Mesenchymal stem cell (in vitro differentiated cells and primary cell): Measurements from ENCODE around the gene ZNF266. TPM values are rescaled to one million over a fixed set of nuclear protein-coding genes. Genes with fewer than 3 reads are reported as not detected.

Experiments used
- DNase-seq: peaks from one replicate; pipeline ENCODE4 v3.0.0-alpha.2; 2013
- H2AFZ ChIP-seq: one replicate; pipeline ENCODE4 v1.6.1; 2013; ENCODE audit warnings: low read depth, mild to moderate bottlenecking, control low read depth, inconsistent platforms, low read length, moderate library complexity
- H2AK5ac ChIP-seq: 2 replicates; pipeline ENCODE4 v1.6.1; 2013; ENCODE audit warnings: low read length, moderate library complexity, mild to moderate bottlenecking, inconsistent platforms; ENCODE audit not compliant: severe bottlenecking
- H2BK120ac ChIP-seq: one replicate; pipeline ENCODE4 v1.6.1; 2013; ENCODE audit warnings: low read depth, mild to moderate bottlenecking, inconsistent platforms, low read length, moderate library complexity
- H2BK12ac ChIP-seq, 2 experiments: one replicate each; pipeline ENCODE4 v1.6.1; 2013; ENCODE audit warnings: inconsistent platforms in 2 of 2, low read length in 2 of 2, mild to moderate bottlenecking in 2 of 2, moderate library complexity in 2 of 2, control low read depth in 1 of 2
- H2BK15ac ChIP-seq: one replicate; pipeline ENCODE4 v1.6.1; 2013; ENCODE audit warnings: mild to moderate bottlenecking, low read depth, inconsistent platforms; ENCODE audit not compliant: poor library complexity, severe bottlenecking
- H2BK5ac ChIP-seq: 2 replicates; pipeline ENCODE4 v1.6.1; 2013; ENCODE audit warnings: low read depth, mild to moderate bottlenecking, low read length, control low read depth, inconsistent platforms; ENCODE audit not compliant: poor library complexity, severe bottlenecking
- H3K14ac ChIP-seq, 2 experiments: one replicate each; pipeline ENCODE4 v1.6.1; 2013; ENCODE audit warnings: inconsistent platforms in 2 of 2, low read length in 2 of 2, control low read depth in 1 of 2, mild to moderate bottlenecking in 1 of 2, moderate library complexity in 1 of 2
- H3K18ac ChIP-seq, 2 experiments: one replicate each; pipeline ENCODE4 v1.6.1; 2013; ENCODE audit warnings: inconsistent platforms in 2 of 2, low read length in 2 of 2, control low read depth in 1 of 2, low read depth in 1 of 2, mild to moderate bottlenecking in 1 of 2
- H3K23ac ChIP-seq, 2 experiments: one replicate each; pipeline ENCODE4 v1.6.1; 2013; ENCODE audit warnings: inconsistent platforms in 2 of 2, low read length in 2 of 2, mild to moderate bottlenecking in 2 of 2, moderate library complexity in 2 of 2, control low read depth in 1 of 2
- H3K27ac ChIP-seq: 2 replicates; pipeline ENCODE4 v1.5.1; 2013; ENCODE audit warnings: mild to moderate bottlenecking, moderate library complexity, low read length, control low read depth, inconsistent platforms; ENCODE audit not compliant: poor library complexity, severe bottlenecking
- H3K27me3 ChIP-seq, 2 experiments: 2 replicates each; pipeline versions ENCODE4 v1.6.1 to v1.7.0; 2013; ENCODE audit warnings: low read length in 2 of 2, mild to moderate bottlenecking in 2 of 2, moderate library complexity in 2 of 2, control low read depth in 1 of 2, inconsistent platforms in 1 of 2; ENCODE audit not compliant: control insufficient read depth in 1 of 2, insufficient read depth in 1 of 2
- H3K36me3 ChIP-seq, 2 experiments: 2 replicates each; pipeline versions ENCODE4 v1.6.1 to v1.7.0; 2013; ENCODE audit warnings: low read length in 2 of 2, control low read depth in 1 of 2, inconsistent platforms in 1 of 2, low read depth in 1 of 2, mild to moderate bottlenecking in 1 of 2; ENCODE audit not compliant: insufficient read depth in 2 of 2, control insufficient read depth in 1 of 2
- H3K4ac ChIP-seq, 2 experiments: one replicate each; pipeline ENCODE4 v1.6.1; 2013; ENCODE audit warnings: inconsistent platforms in 2 of 2, low read length in 2 of 2, mild to moderate bottlenecking in 2 of 2, moderate library complexity in 2 of 2, control low read depth in 1 of 2, low read depth in 1 of 2
- H3K4me1 ChIP-seq: 2 replicates; pipeline ENCODE4 v1.6.1; 2013; ENCODE audit warnings: low read depth, low read length, control low read depth; ENCODE audit not compliant: control insufficient read depth, insufficient read depth
- H3K4me2 ChIP-seq: 2 replicates; pipeline ENCODE4 v1.6.1; 2013; ENCODE audit warnings: low read length, mild to moderate bottlenecking, inconsistent platforms; ENCODE audit not compliant: poor library complexity, severe bottlenecking
- H3K4me3 ChIP-seq, 2 experiments: 2 replicates each; pipeline versions ENCODE4 v1.5.1 to v1.7.0; 2013; ENCODE audit warnings: low read length in 2 of 2, mild to moderate bottlenecking in 2 of 2, control low read depth in 1 of 2, low read depth in 1 of 2; ENCODE audit not compliant: insufficient read depth in 1 of 2
- H3K79me1 ChIP-seq: replicated peaks from 2 replicates; pipeline ENCODE4 v1.6.1; 2013; ENCODE audit warnings: mild to moderate bottlenecking, control low read depth, low read length, inconsistent platforms; ENCODE audit not compliant: poor library complexity, severe bottlenecking
- H3K9ac ChIP-seq: 2 replicates; pipeline ENCODE4 v1.7.0; 2013; ENCODE audit warnings: mild to moderate bottlenecking, low read length, moderate library complexity
- H3K9me3 ChIP-seq: 2 replicates; pipeline ENCODE4 v1.7.0; 2013; ENCODE audit warnings: mild to moderate bottlenecking, low read length; ENCODE audit not compliant: control insufficient read depth
- H4K8ac ChIP-seq: one replicate; pipeline ENCODE4 v1.6.1; 2013; ENCODE audit warnings: inconsistent platforms, mild to moderate bottlenecking, low read length, moderate library complexity
- H4K91ac ChIP-seq: one replicate; pipeline ENCODE4 v1.6.1; 2013; ENCODE audit warnings: mild to moderate bottlenecking, low read length, inconsistent platforms
- WGBS: methylation state at CpG from one replicate; pipeline ENCODE4 v1.1.7; 2013; ENCODE audit warnings: mixed read lengths; 5-methylcytosine and 5-hydroxymethylcytosine counted together
- polyA plus RNA-seq, 2 experiments: library from polyadenylated mRNA; stranded (reverse); fragments of 200-250 nt; gene quantifications; one replicate each; pipeline ENCODE4 v1.2.3, GENCODE V29; 2013

The ZNF266 gene
- 7.2 TPM for polyA plus RNA-seq (2013, experiment 1 of 2)
- polyA plus RNA-seq (2013, experiment 2 of 2) = 7.0 TPM

DNA sequence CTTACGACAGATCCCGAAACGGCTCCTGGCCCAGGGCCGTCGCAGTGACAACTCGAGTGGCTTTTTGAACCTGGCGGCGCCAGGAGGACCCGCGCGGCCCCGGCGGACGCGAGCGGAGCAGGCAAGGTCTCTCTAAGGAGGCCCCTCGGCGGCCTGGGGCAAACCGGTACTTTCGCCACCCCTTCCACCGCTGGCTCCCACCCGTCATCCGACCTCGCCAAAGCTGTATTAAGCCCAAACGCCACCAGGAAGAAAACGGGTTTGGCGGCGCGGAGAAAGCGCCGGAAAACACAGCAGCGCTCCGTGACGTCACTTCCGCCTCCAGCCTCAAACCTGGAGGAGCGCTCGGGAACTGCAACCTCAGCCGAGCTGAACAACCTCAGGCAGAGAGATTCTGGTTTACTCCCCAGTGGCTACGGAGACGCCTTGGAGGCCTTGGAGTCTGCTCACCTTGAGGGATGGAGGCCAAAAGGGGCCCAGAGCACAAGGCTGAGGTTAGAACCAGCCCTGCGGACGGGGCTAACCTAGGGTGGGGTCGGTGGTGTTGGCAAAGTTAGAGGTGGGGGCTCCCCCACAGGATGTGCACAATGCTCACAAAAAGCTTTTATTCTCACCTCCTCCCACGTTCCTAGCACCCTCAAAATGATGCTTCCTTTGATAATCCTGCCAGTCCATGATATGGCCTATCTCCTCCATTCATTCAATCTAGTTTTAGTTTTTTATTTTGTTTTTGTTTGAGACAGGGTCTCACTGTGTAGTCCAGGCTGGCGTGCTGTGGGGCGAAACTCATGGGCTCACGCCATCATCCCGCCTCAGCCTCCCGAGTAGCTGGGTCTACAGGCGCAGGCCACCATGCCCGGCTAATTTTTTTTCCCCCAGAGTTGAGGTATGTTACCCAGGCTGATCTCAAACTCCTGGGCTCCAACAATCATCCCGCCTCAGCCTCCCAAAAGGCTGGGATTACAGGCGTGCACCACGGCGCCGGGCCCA, at the start of gene ZNF266:
Gene ZNF266 (minus strand): TSS at position 295 of the 990 bp plus-strand sequence. CDS start 15,484 bp downstream, outside the sequence.
- Histone ChIP-seq H2BK12ac (no peak within 1 kb of the TSS), H3K9me3 (peaks cover 13% of the 10 kb centered on the region), H2BK15ac (peak within 1 kb of the TSS; percentile 74), H4K8ac (peak within 1 kb of the TSS; percentile 95), H3K4me1 (peaks cover 5% of the 10 kb centered on the region), H3K79me1 (peaks cover 29% of the 10 kb centered on the region), H3K9ac (peak within 1 kb of the TSS; percentile 98), H3K18ac (peak within 1 kb of the TSS; percentile 58 to 89), H4K91ac (peak within 1 kb of the TSS; percentile 70), H3K4me2 (peak within 1 kb of the TSS; percentile 76), H3K23ac (peak within 1 kb of the TSS in 1 of 2 experiments; percentile 9), H3K4me3 (peak within 1 kb of the TSS; percentile 68 to 96), H3K4ac (peak within 1 kb of the TSS; percentile 24 to 83), H2BK120ac (no peak within 1 kb of the TSS), H3K27ac (peak within 1 kb of the TSS; percentile 51), H2AK5ac (no peak within 1 kb of the TSS), H3K36me3 (peaks cover 14 to 29% of the 10 kb centered on the region in 2 experiments), H3K14ac (peak within 1 kb of the TSS; percentile 4 to 82), H2AFZ (peak within 1 kb of the TSS; percentile 94), H2BK5ac (no peak within 1 kb of the TSS), H3K27me3 (no peaks in the 10 kb centered on the region)
- DNase-seq = peak; percentile 94
- WGBS = 20% methylated on average over 55 of the region's 56 CpGs

- Histone ChIP-seq H4K91ac (no peak overlapping the region), H2AFZ (no peak overlapping the region), H3K4me1 (no peaks in the 10 kb centered on the region), H3K4me3 (no peak overlapping the region), H3K23ac (no peak overlapping the region), H2BK120ac (no peak overlapping the region), H2AK5ac (no peak overlapping the region), H3K79me1 (no peaks in the 10 kb centered on the region), H3K9ac (no peak overlapping the region), H3K18ac (no peak overlapping the region), H3K4me2 (no peak overlapping the region), H4K8ac (no peak overlapping the region), H3K36me3 (no peaks in the 10 kb centered on the region), H3K4ac (no peak overlapping the region), H3K9me3 (peaks cover 44% of the 10 kb centered on the region), H3K14ac (no peak overlapping the region), H2BK5ac (no peak overlapping the region), H2BK15ac (no peak overlapping the region), H3K27ac (no peak overlapping the region), H3K27me3 (no peaks in the 10 kb centered on the region), H2BK12ac (no peak overlapping the region)
- WGBS = 9% methylated on average over 1 of the region's 2 CpGs
- no peak for DNase-seq
Observed at GRCh38 chr19:9485140-9485539, 49.8 kb upstream of the ZNF266 start.

DNA sequence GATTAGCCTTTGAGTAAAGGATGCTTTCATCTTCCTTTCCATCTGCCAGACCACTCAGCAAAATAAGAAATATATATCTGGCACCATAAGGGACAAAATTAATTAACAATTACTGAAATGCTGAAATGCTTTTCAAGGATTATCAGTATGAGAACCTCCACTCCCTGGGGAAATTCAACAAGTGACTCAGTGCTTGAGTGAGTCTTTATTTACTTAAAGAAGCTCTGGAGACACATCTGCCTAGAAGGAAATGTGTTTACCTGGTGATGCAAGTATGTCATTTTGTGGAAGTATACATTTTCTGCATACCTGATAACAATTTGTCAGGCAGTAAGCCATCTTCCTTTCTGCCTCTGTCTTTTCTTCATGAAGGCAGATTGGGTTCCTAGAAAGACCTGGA, 39.6 kb upstream of the ZNF266 start:
- H3K27ac ChIP-seq = no peak overlapping the region
- H2AK5ac ChIP-seq = no peak overlapping the region
- H3K14ac ChIP-seq = no peak overlapping the region
- H3K9me3 ChIP-seq = peaks cover 85% of the 10 kb centered on the region
- no peak overlapping the region for H3K4ac ChIP-seq
- no peaks in the 10 kb centered on the region for H3K79me1 ChIP-seq
- no peak overlapping the region for H3K9ac ChIP-seq
- H3K18ac ChIP-seq = no peak overlapping the region
- no peak overlapping the region for H3K23ac ChIP-seq
- DNase-seq = no peak
- no peak overlapping the region for H2AFZ ChIP-seq
- H2BK12ac ChIP-seq = no peak overlapping the region
- H4K91ac ChIP-seq = no peak overlapping the region
- H3K4me2 ChIP-seq = no peak overlapping the region
- no peaks in the 10 kb centered on the region for H3K27me3 ChIP-seq
- H4K8ac ChIP-seq = no peak overlapping the region
- H2BK5ac ChIP-seq = no peak overlapping the region
- H3K4me1 ChIP-seq = no peaks in the 10 kb centered on the region
- no peak overlapping the region for H2BK15ac ChIP-seq
- H3K36me3 ChIP-seq = no peaks in the 10 kb centered on the region
- H2BK120ac ChIP-seq = no peak overlapping the region
- no peak overlapping the region for H3K4me3 ChIP-seq

- Histone ChIP-seq H2BK120ac (no peak overlapping the region), H2AK5ac (no peak overlapping the region), H3K79me1 (no peaks in the 10 kb centered on the region), H3K27ac (no peak overlapping the region), H3K23ac (no peak overlapping the region), H2BK15ac (no peak overlapping the region), H2BK5ac (no peak overlapping the region), H4K91ac (no peak overlapping the region), H3K4me1 (no peaks in the 10 kb centered on the region), H4K8ac (no peak overlapping the region), H3K9me3 (peaks cover 89% of the 10 kb centered on the region), H2AFZ (no peak overlapping the region), H3K4ac (no peak overlapping the region), H3K14ac (no peak overlapping the region), H3K4me2 (no peak overlapping the region), H3K27me3 (no peaks in the 10 kb centered on the region), H3K4me3 (peak overlapping the region in 1 of 2 experiments; percentile 18), H3K18ac (no peak overlapping the region), H2BK12ac (no peak overlapping the region), H3K9ac (no peak overlapping the region), H3K36me3 (no peaks in the 10 kb centered on the region)
- WGBS = 78% methylated on average over 3 of the region's 7 CpGs
- DNase-seq = no peak
Observed at GRCh38 chr19:9467161-9467560, 31.8 kb upstream of the ZNF266 start.
